Measurements from ENCODE around the gene NUP50.

Gene NUP50

GRCh38 chr22:45199723-45200122 is 36.0 kb downstream of the NUP50 start:
- DNase-seq (ENCODE audit: low read depth): no peak
- TF ChIP-seq CTCF (IDR thresholded peaks at IDR 0.05; ENCODE audit: insufficient read depth, low read depth, low read length, missing control alignments): no peak
- no peak overlapping the region for H3K4me3 ChIP-seq (ENCODE audit: low read depth, low read length)

GRCh38 chr22:45200230-45200629 is 36.5 kb downstream of the NUP50 start:
- H3K4me3 ChIP-seq (ENCODE audit: low read depth, low read length): no peak overlapping the region
- TF ChIP-seq CTCF (IDR thresholded peaks at IDR 0.05; ENCODE audit: insufficient read depth, low read depth, low read length, missing control alignments): no peak
- no peak for DNase-seq (ENCODE audit: low read depth)

- no peak for TF ChIP-seq CTCF (IDR thresholded peaks at IDR 0.05; ENCODE audit: insufficient read depth, low read depth, low read length, missing control alignments)
- H3K4me3 ChIP-seq (ENCODE audit: low read depth, low read length): no peak overlapping the region
- DNase-seq (ENCODE audit: low read depth): no peak
These were observed 37.3 kb downstream of the NUP50 start for GRCh38 chr22:45200860-45201511.

- H3K4me3 ChIP-seq (ENCODE audit: low read depth, low read length): no peak overlapping the region
- no peak for TF ChIP-seq CTCF (IDR thresholded peaks at IDR 0.05; ENCODE audit: insufficient read depth, low read depth, low read length, missing control alignments)
- no peak for DNase-seq (ENCODE audit: low read depth)
These were observed 38.1 kb downstream of the NUP50 start for GRCh38 chr22:45201678-45202332.

- no peak overlapping the region for H3K4me3 ChIP-seq (ENCODE audit: low read depth, low read length)
- DNase-seq (ENCODE audit: low read depth): no peak
- TF ChIP-seq CTCF (IDR thresholded peaks at IDR 0.05; ENCODE audit: insufficient read depth, low read depth, low read length, missing control alignments): no peak
These were observed 38.8 kb downstream of the NUP50 start for GRCh38 chr22:45202333-45203149.

- no peak overlapping the region for H3K4me3 ChIP-seq (ENCODE audit: low read depth, low read length)
- no peak for TF ChIP-seq CTCF (IDR thresholded peaks at IDR 0.05; ENCODE audit: insufficient read depth, low read depth, low read length, missing control alignments)
- no peak for DNase-seq (ENCODE audit: low read depth)
These were observed 39.6 kb downstream of the NUP50 start for GRCh38 chr22:45203150-45203951.

Measured in GM12865 (cell line).